SKM-1 treated with dmso at 0.1 percent for 144 hours (cell line): ENCODE results near the gene ERC1.

Source experiments
- DNase-seq: peaks from one replicate; lab custom pipeline; 2025; ENCODE audit not compliant: unreplicated experiment; lab: John Stamatoyannopoulos, UW

The ERC1 gene

GRCh38 chr12:1528791-1529190, 537.8 kb downstream of the ERC1 start:
- no peak for DNase-seq

GRCh38 chr12:1529228-1529861, 538.3 kb downstream of the ERC1 start:
- DNase-seq, result no peak

GRCh38 chr12:1529862-1530591, 539.0 kb downstream of the ERC1 start:
- DNase-seq, result no peak

- DNase-seq, result no peak
These were observed 539.6 kb downstream of the ERC1 start for GRCh38 chr12:1530592-1531152.

GRCh38 chr12:1531153-1531653, 540.2 kb downstream of the ERC1 start:
- DNase-seq, result no peak

- no peak for DNase-seq
These were observed 540.8 kb downstream of the ERC1 start for GRCh38 chr12:1531654-1532374.

- no peak for DNase-seq
These were observed 541.5 kb downstream of the ERC1 start for GRCh38 chr12:1532375-1533165.

- no peak for DNase-seq
These were observed 542.2 kb downstream of the ERC1 start for GRCh38 chr12:1533205-1533601.

- DNase-seq, result no peak
These were observed 542.7 kb downstream of the ERC1 start for GRCh38 chr12:1533602-1534304.

- no peak for DNase-seq
These were observed 543.7 kb downstream of the ERC1 start for GRCh38 chr12:1534748-1535147.

- no peak for DNase-seq
These were observed 545.8 kb downstream of the ERC1 start for GRCh38 chr12:1536817-1537216.

GRCh38 chr12:1539135-1539534, 548.1 kb downstream of the ERC1 start:
- no peak for DNase-seq

- DNase-seq, result no peak
These were observed 549.7 kb downstream of the ERC1 start for GRCh38 chr12:1540690-1541089.

GRCh38 chr12:1542599-1542998, 551.6 kb downstream of the ERC1 start:
- no peak for DNase-seq

- DNase-seq, result peak; percentile 35
These were observed 554.1 kb downstream of the ERC1 start for GRCh38 chr12:1544996-1545700.
